ENCODE measurements around the gene MYH9.

The MYH9 gene

GRCh38 chr22:36355362-36355761, 32.4 kb downstream of the MYH9 start:
- no peak for DNase-seq (ENCODE audit: low read depth)
- no peak overlapping the region for H3K4me3 ChIP-seq (ENCODE audit: low read depth, low read length)

GRCh38 chr22:36352803-36353507, 34.8 kb downstream of the MYH9 start:
- H3K4me3 ChIP-seq (ENCODE audit: low read depth, low read length): no peak overlapping the region
- peak; percentile 74 for DNase-seq (ENCODE audit: low read depth)

- DNase-seq (ENCODE audit: low read depth): no peak
- no peak overlapping the region for H3K4me3 ChIP-seq (ENCODE audit: low read depth, low read length)
Measured at GRCh38 chr22:36351921-36352802, 35.6 kb downstream of the MYH9 start.

- no peak overlapping the region for H3K4me3 ChIP-seq (ENCODE audit: low read depth, low read length)
- DNase-seq (ENCODE audit: low read depth): peak; percentile 81
Measured at GRCh38 chr22:36350751-36351594, 36.8 kb downstream of the MYH9 start.

GRCh38 chr22:36349726-36350125, 38.0 kb downstream of the MYH9 start:
- H3K4me3 ChIP-seq (ENCODE audit: low read depth, low read length): no peak overlapping the region
- DNase-seq (ENCODE audit: low read depth): no peak

GRCh38 chr22:36348760-36349159, 39.0 kb downstream of the MYH9 start:
- no peak overlapping the region for H3K4me3 ChIP-seq (ENCODE audit: low read depth, low read length)
- DNase-seq (ENCODE audit: low read depth): no peak

DNA sequence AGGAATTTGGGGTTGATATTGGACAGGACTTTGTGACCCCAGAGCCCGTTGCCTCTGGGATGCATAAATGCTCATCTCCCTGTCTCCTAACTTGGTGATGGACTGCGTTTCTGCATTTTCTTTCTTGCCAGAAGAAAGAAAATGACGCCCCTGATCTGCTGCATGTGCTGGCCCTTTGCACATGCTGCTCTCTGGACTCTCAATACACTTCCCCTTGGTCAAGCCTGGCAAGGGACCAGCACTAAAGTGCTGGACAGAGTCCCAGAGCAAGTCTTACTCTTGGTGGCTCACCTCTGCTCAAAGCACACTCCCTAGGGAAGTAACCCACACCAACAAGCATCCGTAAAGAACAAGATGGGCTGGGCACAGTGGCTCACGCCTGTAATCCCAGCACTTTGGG, 40.7 kb downstream of the MYH9 start:
- no peak for DNase-seq (ENCODE audit: low read depth)
- no peak overlapping the region for H3K4me3 ChIP-seq (ENCODE audit: low read depth, low read length)

DNA sequence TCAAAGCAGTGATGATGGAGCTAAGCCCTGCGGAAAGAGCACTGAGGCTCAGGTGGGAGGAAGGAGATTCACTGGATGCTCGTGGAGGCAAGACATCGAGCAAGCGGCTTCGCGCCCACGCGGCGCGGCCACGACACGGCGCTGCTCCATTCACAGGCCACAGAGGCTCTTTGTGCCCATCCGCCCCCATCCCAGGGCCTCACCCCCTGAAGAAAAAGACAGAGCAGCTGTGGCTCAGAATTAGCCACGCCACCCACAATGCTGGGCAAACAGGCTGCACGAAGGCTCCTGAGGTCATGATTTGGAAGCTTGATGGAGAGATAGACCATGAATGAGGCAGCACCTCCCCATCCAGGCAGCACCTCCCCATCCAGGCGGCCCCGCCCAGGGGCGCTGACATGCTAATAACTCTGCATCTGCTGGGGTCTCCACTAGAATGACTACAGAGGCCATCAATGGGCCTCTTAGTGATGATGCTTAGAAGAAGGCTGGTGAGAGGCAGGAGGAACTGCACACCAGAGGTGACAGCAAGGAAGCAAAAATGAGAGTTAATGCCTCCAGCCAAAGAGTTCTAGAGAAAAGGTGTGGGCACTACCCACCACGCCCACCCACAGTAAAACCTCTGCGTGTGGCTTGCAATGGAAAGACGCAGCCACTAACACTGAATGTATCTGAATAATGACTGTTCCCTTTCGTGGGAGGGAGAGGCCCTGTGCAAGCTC, 43.5 kb downstream of the MYH9 start:
- no peak overlapping the region for H3K4me3 ChIP-seq (ENCODE audit: low read depth, low read length)
- no peak for DNase-seq (ENCODE audit: low read depth)

DNA sequence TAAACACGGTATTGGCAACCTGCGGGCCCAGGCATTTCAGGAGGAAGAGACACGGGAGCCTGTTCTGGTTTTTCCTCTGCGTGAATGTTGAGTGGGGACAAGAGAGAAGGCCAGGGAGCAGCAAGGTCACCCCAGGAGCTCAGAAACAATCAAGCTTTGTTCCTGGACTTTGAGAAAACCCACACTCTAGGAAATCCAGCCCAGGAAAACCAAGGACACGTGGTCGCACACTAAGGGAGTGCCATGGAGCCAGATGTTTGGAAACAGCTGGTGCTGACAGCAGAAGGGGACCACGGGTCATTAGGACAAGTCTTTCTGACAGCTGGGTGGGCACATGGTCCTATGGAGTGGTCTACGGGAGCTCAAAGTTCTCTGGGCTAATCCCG, 44.1 kb downstream of the MYH9 start:
- no peak for DNase-seq (ENCODE audit: low read depth)
- H3K4me3 ChIP-seq (ENCODE audit: low read depth, low read length): no peak overlapping the region

DNA sequence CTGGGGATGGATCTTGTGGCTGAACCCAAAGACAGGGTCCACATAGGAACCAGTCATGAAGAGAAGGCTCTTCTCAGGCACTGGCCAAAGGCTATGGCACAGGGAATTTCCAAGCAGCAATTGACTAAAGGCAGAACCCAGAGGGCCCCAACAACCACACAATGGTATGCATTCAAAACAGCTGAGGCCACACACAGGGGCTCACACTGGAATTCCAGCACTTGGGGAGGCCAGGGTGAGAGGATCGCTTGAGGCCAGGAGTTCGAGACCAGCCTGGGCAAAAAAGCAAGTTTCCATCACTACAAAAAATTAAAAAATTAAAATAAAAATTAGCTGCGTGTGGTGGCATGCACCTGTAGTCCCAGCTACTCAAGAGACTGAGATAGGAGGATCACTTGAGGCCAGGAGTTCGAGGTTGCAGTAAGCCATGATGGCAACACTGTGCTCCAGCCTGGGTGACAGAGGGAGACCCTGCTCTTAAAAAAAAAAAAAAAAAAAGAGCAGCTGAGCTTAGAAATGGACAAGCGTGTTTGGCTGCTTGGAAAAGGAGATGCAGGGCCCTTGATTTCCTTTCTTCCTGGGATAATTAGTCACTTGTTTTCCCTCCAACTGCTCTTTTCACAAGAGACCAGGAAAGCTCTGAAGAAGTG, 44.6 kb downstream of the MYH9 start:
- no peak for DNase-seq (ENCODE audit: low read depth)
- no peak overlapping the region for H3K4me3 ChIP-seq (ENCODE audit: low read depth, low read length)

DNA sequence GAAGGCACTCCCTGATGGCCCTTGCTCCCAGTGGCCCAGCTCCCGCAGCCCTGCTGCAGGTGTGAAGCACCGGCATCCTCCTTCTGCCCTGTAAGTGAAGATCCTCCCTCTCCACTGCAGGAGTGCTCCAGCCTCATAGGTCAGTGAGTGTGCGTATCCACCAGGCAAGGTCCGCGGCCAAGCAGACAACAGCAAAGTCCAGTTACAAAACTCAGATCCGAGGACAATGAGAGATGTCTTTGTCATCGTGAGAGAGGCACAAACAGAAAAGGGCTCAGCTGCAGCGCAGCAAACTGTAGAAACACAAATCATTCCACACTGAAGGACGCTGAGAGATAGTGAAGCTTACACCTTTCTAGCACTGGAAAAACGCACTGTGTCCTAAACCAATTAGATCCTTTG, 46.1 kb downstream of the MYH9 start:
- no peak for DNase-seq (ENCODE audit: low read depth)
- no peak overlapping the region for H3K4me3 ChIP-seq (ENCODE audit: low read depth, low read length)

DNA sequence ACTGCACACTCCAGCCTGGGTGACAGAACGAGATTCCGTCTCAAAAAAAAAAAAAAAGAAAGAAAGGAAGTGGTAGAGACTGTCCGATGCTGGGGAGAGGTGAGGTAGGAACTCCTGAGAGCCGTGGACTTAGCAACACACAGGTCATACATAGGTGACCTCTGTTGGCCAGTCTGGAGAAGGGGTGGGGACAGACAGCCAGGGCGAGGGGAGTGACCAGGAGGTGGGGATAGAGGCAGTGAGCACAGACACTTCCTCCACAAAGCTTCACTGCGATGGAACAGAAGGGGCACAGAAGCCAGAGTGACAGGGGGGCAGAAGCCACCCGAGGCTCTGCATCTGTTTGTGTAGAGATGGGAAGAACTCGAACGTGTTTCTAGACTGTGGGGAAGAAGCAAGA, 47.1 kb downstream of the MYH9 start:
- no peak overlapping the region for H3K4me3 ChIP-seq (ENCODE audit: low read depth, low read length)
- DNase-seq (ENCODE audit: low read depth): no peak

DNA sequence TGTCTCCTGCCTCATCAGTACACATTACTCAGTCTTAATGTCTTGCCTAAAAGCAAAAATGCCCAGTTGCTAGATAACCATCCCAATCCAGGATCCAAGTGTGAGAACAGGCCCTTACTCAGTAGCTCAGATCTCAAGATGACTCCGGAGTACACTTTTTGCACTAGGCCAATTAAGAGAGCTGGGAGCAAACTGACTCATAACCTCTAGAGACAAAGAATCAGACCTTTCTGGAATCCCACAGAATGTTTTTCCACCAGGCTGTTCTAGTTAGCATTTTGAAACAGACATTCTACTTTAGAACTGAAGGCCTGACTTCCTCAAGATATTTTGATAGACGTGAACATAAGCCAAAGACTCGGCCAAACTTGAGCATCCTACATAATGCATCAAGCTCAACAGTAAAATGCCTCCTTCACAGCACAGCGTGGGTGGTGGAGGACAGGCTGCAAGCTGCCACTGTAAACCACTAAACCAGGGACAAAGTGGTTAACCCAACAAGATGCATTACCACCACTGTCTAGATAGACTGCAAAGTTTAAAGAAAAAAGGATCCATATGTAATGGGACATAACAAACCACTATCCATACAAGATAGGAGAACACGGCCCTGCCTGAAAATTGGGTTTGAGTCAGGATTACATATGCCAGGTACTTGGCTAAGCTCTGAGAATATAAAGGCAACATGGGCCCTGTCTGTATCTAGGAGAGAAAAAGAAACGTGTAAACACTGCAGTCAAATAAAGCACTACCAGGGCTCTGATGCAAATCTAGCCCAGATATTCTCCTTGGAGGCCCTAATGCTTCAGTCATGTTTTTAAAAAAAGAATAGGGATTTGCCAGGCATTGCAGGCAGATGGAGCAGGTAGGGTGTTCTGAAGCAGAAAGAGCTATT, 48.3 kb downstream of the MYH9 start:
- DNase-seq (ENCODE audit: low read depth): peak; percentile 79
- no peak overlapping the region for H3K4me3 ChIP-seq (ENCODE audit: low read depth, low read length)

DNA sequence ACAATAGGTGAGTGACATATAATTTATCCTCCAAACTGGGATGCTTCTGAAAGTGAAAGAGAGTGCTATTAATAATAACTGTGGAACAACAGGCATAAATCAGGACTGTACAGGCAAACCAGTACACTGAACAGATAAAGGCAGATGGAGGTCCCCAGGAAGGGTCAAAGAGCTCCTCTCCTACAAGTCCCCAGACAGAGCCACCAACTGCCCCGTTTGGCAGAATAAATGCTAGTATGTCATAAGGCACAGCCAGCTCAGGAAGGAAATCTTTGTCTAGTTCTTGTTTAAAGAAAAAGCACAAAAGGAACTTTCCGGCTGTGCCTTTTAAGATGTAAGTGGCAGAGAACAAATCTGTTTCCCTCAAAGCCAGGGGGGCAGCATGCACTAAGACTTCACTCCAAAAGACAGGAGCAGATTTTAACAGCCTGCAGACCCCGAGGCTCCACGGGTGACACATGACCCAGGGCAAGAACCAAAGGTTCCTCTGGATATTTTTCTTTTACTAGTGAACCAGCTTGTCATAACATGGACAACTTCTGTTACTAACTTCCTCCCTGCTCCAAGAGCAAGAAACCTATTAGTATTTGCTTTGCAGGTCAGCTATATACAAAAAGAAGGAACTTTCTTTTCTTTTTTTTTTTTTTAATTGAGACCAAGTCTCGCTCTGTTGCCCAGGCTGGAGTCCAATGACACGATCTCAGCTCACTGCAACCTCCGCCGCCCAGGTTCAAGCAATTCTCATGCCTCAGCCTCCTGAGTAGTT, 50.2 kb downstream of the MYH9 start:
- no peak overlapping the region for H3K4me3 ChIP-seq (ENCODE audit: low read depth, low read length)
- DNase-seq (ENCODE audit: low read depth): no peak

- DNase-seq (ENCODE audit: low read depth): no peak
- no peak overlapping the region for H3K4me3 ChIP-seq (ENCODE audit: low read depth, low read length)
Measured at GRCh38 chr22:36336246-36337182, 51.3 kb downstream of the MYH9 start.

DNA sequence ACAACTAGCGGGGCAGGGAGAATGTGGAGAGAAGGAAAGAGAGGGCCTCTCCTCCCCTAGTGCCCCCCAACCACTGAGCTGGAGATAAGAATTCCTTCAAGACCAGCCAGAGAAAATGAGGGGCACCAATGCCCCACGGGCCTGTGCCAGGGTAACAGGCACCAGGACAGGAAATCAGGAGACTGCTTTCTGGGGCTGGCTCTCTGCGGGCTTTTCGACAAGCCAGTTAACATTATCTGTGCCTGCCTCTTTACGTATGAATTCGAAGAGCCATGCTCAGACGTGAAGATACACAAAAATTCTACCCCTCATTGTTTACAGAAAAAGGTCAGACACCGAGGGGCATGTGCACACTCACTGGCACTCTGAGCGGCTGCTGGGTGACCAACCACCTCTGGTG, 52.1 kb downstream of the MYH9 start:
- DNase-seq (ENCODE audit: low read depth): no peak
- no peak overlapping the region for H3K4me3 ChIP-seq (ENCODE audit: low read depth, low read length)
